Measurements from ENCODE around the gene MRPL36.

- TF ChIP-seq CTCF (IDR thresholded peaks at IDR 0.05) (no peak), POLR2AphosphoS5 (IDR thresholded peaks at IDR 0.05) (no peak)
These were observed 17.8 kb upstream of the MRPL36 start for GRCh38 chr5:1817261-1818043.

Data from breast epithelium (tissue), 3 donors.